Daoy (cell line): ENCODE results near the gene SH3RF1. TPM values are rescaled to one million over a fixed set of nuclear protein-coding genes. Genes with fewer than 3 reads are reported as not detected.

Source experiments
- DNase-seq: peaks from one replicate; pipeline ENCODE4 v3.0.0-alpha.2; 2015; ENCODE audit warnings: low read depth
- total RNA-seq: library from RNA; depleted of rRNA; stranded (reverse); fragments of >200 nt; shearing (Covaris generic); gene quantifications from 2 replicates; pipeline ENCODE4 v1.2.3, GENCODE V29; 2014

Gene SH3RF1
- total RNA-seq, 1 experiment from 2014 or later = 4.9 TPM

- no peak for DNase-seq
Measured at GRCh38 chr4:169252339-169253112, 18.2 kb downstream of the SH3RF1 start.

- peak; percentile 27 for DNase-seq
Measured at GRCh38 chr4:169251291-169252235, 19.2 kb downstream of the SH3RF1 start.

- DNase-seq = no peak
Measured at GRCh38 chr4:169250796-169251195, 20.0 kb downstream of the SH3RF1 start.

- no peak for DNase-seq
Measured at GRCh38 chr4:169249999-169250398, 20.8 kb downstream of the SH3RF1 start.

- DNase-seq = peak; percentile 19
Measured at GRCh38 chr4:169249214-169249973, 21.4 kb downstream of the SH3RF1 start.

GRCh38 chr4:169248645-169249044 is 22.1 kb downstream of the SH3RF1 start:
- no peak for DNase-seq

- DNase-seq = no peak
Measured at GRCh38 chr4:169246957-169247396, 23.8 kb downstream of the SH3RF1 start.

- DNase-seq = no peak
Measured at GRCh38 chr4:169246279-169246678, 24.5 kb downstream of the SH3RF1 start.

GRCh38 chr4:169245061-169245460 is 25.7 kb downstream of the SH3RF1 start:
- DNase-seq = no peak

- no peak for DNase-seq
Measured at GRCh38 chr4:169243825-169244609, 26.7 kb downstream of the SH3RF1 start.

GRCh38 chr4:169241464-169241863 is 29.3 kb downstream of the SH3RF1 start:
- no peak for DNase-seq

GRCh38 chr4:169239221-169239905 is 31.4 kb downstream of the SH3RF1 start:
- DNase-seq = no peak

GRCh38 chr4:169238445-169238844 is 32.3 kb downstream of the SH3RF1 start:
- DNase-seq = peak; percentile 30

GRCh38 chr4:169236873-169237626 is 33.7 kb downstream of the SH3RF1 start:
- no peak for DNase-seq

- no peak for DNase-seq
Measured at GRCh38 chr4:169236078-169236477, 34.7 kb downstream of the SH3RF1 start.

GRCh38 chr4:169234137-169234855 is 36.5 kb downstream of the SH3RF1 start:
- DNase-seq = no peak

GRCh38 chr4:169233691-169234090 is 37.1 kb downstream of the SH3RF1 start:
- DNase-seq = no peak

- DNase-seq = no peak
Measured at GRCh38 chr4:169231647-169232262, 39.0 kb downstream of the SH3RF1 start.
